CD8-positive, alpha-beta memory T cell (primary cell): Measurements from ENCODE around the gene TBX18. TPM values are rescaled to one million over a fixed set of nuclear protein-coding genes. Genes with fewer than 3 reads are reported as not detected.

Experiments
- CTCF ChIA-PET: fragments of 350-600 bp; sonication (Branson Sonifier 250); formaldehyde crosslinking; loops from one replicate; lab custom pipeline; 2021; ENCODE audit warnings: antibody characterized with exemption; lab: Charles Lee
- POLR2A ChIA-PET: fragments of 350-600 bp; sonication (Branson Sonifier 250); formaldehyde crosslinking; loops from one replicate; lab custom pipeline; 2021; ENCODE audit warnings: antibody characterized with exemption; lab: Charles Lee
- DNase-seq, 5 donors: peaks; one replicate each; pipeline versions ENCODE4 v3.0.0 to v3.0.0-alpha.2; 2020 to 2022; ENCODE audit warnings: mixed read lengths in 1 of 5
- H3K27ac ChIP-seq: one replicate; pipeline ENCODE4 v1.7.0; 2013; ENCODE audit warnings: low read depth, mild to moderate bottlenecking, low read length, moderate library complexity
- H3K27me3 ChIP-seq: 2 replicates; pipeline ENCODE4 v1.7.0; 2013; ENCODE audit warnings: low read length, mild to moderate bottlenecking; ENCODE audit not compliant: insufficient read depth, poor library complexity, severe bottlenecking
- H3K36me3 ChIP-seq: 2 replicates; pipeline ENCODE4 v1.7.0; 2013; ENCODE audit warnings: mild to moderate bottlenecking, low read length, moderate library complexity; ENCODE audit not compliant: insufficient read depth
- H3K4me1 ChIP-seq: 2 replicates; pipeline ENCODE4 v1.7.0; 2013; ENCODE audit warnings: mild to moderate bottlenecking, low read length, moderate library complexity; ENCODE audit not compliant: insufficient read depth
- H3K4me3 ChIP-seq: 2 replicates; pipeline ENCODE4 v1.7.0; 2013; ENCODE audit warnings: mild to moderate bottlenecking, low read length
- H3K9me3 ChIP-seq: 2 replicates; pipeline ENCODE4 v1.7.0; 2013; ENCODE audit warnings: mild to moderate bottlenecking, low read length
- H3K27ac Mint-ChIP-seq, 8 donors: one replicate each; pipeline ENCODE4 v1.8.0; 2020 to 2021; ENCODE audit warnings: mixed read lengths in 8 of 8, mild to moderate bottlenecking in 6 of 8, inconsistent platforms in 3 of 8, moderate library complexity in 3 of 8
- H3K27me3 Mint-ChIP-seq, 2 donors: one replicate each; pipeline ENCODE4 v1.8.0; 2020 to 2021; ENCODE audit warnings: mixed read lengths in 2 of 2, mild to moderate bottlenecking in 1 of 2, moderate library complexity in 1 of 2
- H3K36me3 Mint-ChIP-seq, 3 donors: one replicate each; pipeline ENCODE4 v1.8.0; 2020 to 2021; ENCODE audit warnings: mixed read lengths in 3 of 3, inconsistent platforms in 1 of 3, mild to moderate bottlenecking in 1 of 3
- H3K4me1 Mint-ChIP-seq, 3 donors: one replicate each; pipeline ENCODE4 v1.8.0; 2020 to 2021; ENCODE audit warnings: mixed read lengths in 3 of 3, inconsistent platforms in 1 of 3, mild to moderate bottlenecking in 1 of 3
- H3K4me3 Mint-ChIP-seq, 7 donors: one replicate each; pipeline ENCODE4 v1.8.0; 2020 to 2021; ENCODE audit warnings: mixed read lengths in 7 of 7, mild to moderate bottlenecking in 6 of 7, moderate library complexity in 4 of 7, inconsistent platforms in 2 of 7
- H3K9me3 Mint-ChIP-seq, 5 donors: one replicate each; pipeline ENCODE4 v1.8.0; 2020 to 2022; ENCODE audit warnings: mixed read lengths in 5 of 5, mild to moderate bottlenecking in 3 of 5, moderate library complexity in 2 of 5, inconsistent platforms in 1 of 5
- polyA plus RNA-seq: library from polyadenylated mRNA; unstranded; fragments of 300-500 nt; fragmentation: Illumina TruSeq; gene quantifications from one replicate; pipeline ENCODE4 v1.2.3, GENCODE V29; 2021
- total RNA-seq, 2 experiments: library from RNA; stranded (reverse); gene quantifications; one replicate each; pipeline ENCODE4 v1.2.3, GENCODE V29; 2021

Gene TBX18
- total and polyA plus RNA-seq, 3 experiments from 2014 or later = not detected

- no peak overlapping the region for H3K27ac Mint-ChIP-seq
Measured at GRCh38 chr6:84671183-84671582, 93.2 kb downstream of the TBX18 start.

GRCh38 chr6:84669945-84670344 lies 94.5 kb downstream of the TBX18 start:
- H3K9me3 ChIP-seq = no peaks in the 10 kb centered on the region
- ChIA-PET POLR2A (no interaction called here), CTCF (no interaction called here)
- no peak overlapping the region for H3K27ac ChIP-seq
- H3K27me3 Mint-ChIP-seq = no peaks in the 10 kb centered on the region
- no peaks in the 10 kb centered on the region for H3K36me3 Mint-ChIP-seq
- H3K4me3 ChIP-seq = no peak overlapping the region
- H3K36me3 ChIP-seq = no peaks in the 10 kb centered on the region
- H3K27me3 ChIP-seq = no peaks in the 10 kb centered on the region
- no peak for DNase-seq
- no peaks in the 10 kb centered on the region for H3K4me1 Mint-ChIP-seq
- H3K27ac Mint-ChIP-seq = no peak overlapping the region
- no peak overlapping the region for H3K4me3 Mint-ChIP-seq
- H3K4me1 ChIP-seq = no peaks in the 10 kb centered on the region
- peaks cover 0 to 4% (median 0%) of the 10 kb centered on the region in 5 donors for H3K9me3 Mint-ChIP-seq

More at GRCh38 chr6:84671183-84671582, 93.2 kb downstream of the TBX18 start:
- Histone ChIP-seq H3K27me3 (no peaks in the 10 kb centered on the region), H3K4me3 (no peak overlapping the region), H3K4me1 (no peaks in the 10 kb centered on the region), H3K36me3 (no peaks in the 10 kb centered on the region), H3K9me3 (no peaks in the 10 kb centered on the region), H3K27ac (no peak overlapping the region)
- Mint-ChIP-seq H3K4me1 (no peaks in the 10 kb centered on the region), H3K4me3 (no peak overlapping the region), H3K36me3 (no peaks in the 10 kb centered on the region), H3K27me3 (peaks cover 0 to 3% of the 10 kb centered on the region in 2 donors), H3K9me3 (peaks cover 0 to 11% (median 0%) of the 10 kb centered on the region in 5 donors)
- ChIA-PET POLR2A (no interaction called here), CTCF (no interaction called here)
- DNase-seq = no peak

- no peaks in the 10 kb centered on the region for H3K9me3 ChIP-seq
- H3K4me1 Mint-ChIP-seq = no peaks in the 10 kb centered on the region
- H3K9me3 Mint-ChIP-seq = no peaks in the 10 kb centered on the region
- no peaks in the 10 kb centered on the region for H3K4me1 ChIP-seq
- H3K27ac Mint-ChIP-seq = no peak overlapping the region
- no peaks in the 10 kb centered on the region for H3K36me3 ChIP-seq
- no peak overlapping the region for H3K4me3 Mint-ChIP-seq
- CTCF ChIA-PET = no interaction called here
- POLR2A ChIA-PET = no interaction called here
- no peaks in the 10 kb centered on the region for H3K27me3 Mint-ChIP-seq
- no peaks in the 10 kb centered on the region for H3K36me3 Mint-ChIP-seq
- DNase-seq = no peak
- H3K27me3 ChIP-seq = no peaks in the 10 kb centered on the region
- H3K27ac ChIP-seq = no peak overlapping the region
- no peak overlapping the region for H3K4me3 ChIP-seq
Measured at GRCh38 chr6:84667252-84668213, 96.9 kb downstream of the TBX18 start.

- no peaks in the 10 kb centered on the region for H3K4me1 ChIP-seq
- no peaks in the 10 kb centered on the region for H3K36me3 Mint-ChIP-seq
- no peak overlapping the region for H3K4me3 ChIP-seq
- H3K9me3 Mint-ChIP-seq = peaks cover 0 to 4% (median 0%) of the 10 kb centered on the region in 5 donors
- H3K27me3 Mint-ChIP-seq = no peaks in the 10 kb centered on the region
- H3K36me3 ChIP-seq = no peaks in the 10 kb centered on the region
- DNase-seq = no peak
- no peaks in the 10 kb centered on the region for H3K27me3 ChIP-seq
- CTCF ChIA-PET = no interaction called here
- POLR2A ChIA-PET = no interaction called here
- H3K4me3 Mint-ChIP-seq = no peak overlapping the region
- H3K4me1 Mint-ChIP-seq = no peaks in the 10 kb centered on the region
- no peak overlapping the region for H3K27ac ChIP-seq
- no peaks in the 10 kb centered on the region for H3K9me3 ChIP-seq
- H3K27ac Mint-ChIP-seq = no peak overlapping the region
Measured at GRCh38 chr6:84665401-84665800, 99.0 kb downstream of the TBX18 start.

- Histone ChIP-seq H3K9me3 (no peaks in the 10 kb centered on the region), H3K27me3 (no peaks in the 10 kb centered on the region), H3K4me3 (no peak overlapping the region), H3K36me3 (no peaks in the 10 kb centered on the region), H3K27ac (no peak overlapping the region), H3K4me1 (no peaks in the 10 kb centered on the region)
- Mint-ChIP-seq H3K4me1 (no peaks in the 10 kb centered on the region), H3K9me3 (peaks cover 0 to 4% (median 0%) of the 10 kb centered on the region in 5 donors), H3K36me3 (no peaks in the 10 kb centered on the region), H3K27me3 (no peaks in the 10 kb centered on the region), H3K27ac (no peak overlapping the region), H3K4me3 (no peak overlapping the region)
- CTCF ChIA-PET = no interaction called here
- no peak for DNase-seq
- POLR2A ChIA-PET = no interaction called here
Measured at GRCh38 chr6:84663866-84664265, 100.5 kb downstream of the TBX18 start.

- ChIA-PET CTCF (no interaction called here), POLR2A (no interaction called here)
- H3K4me3 ChIP-seq = no peak overlapping the region
- DNase-seq = no peak
- H3K27ac Mint-ChIP-seq = no peak overlapping the region
- H3K27me3 Mint-ChIP-seq = no peaks in the 10 kb centered on the region
- H3K4me3 Mint-ChIP-seq = no peak overlapping the region
- H3K9me3 ChIP-seq = no peaks in the 10 kb centered on the region
- no peaks in the 10 kb centered on the region for H3K27me3 ChIP-seq
- peaks cover 0 to 7% (median 3%) of the 10 kb centered on the region in 5 donors for H3K9me3 Mint-ChIP-seq
- no peak overlapping the region for H3K27ac ChIP-seq
- H3K4me1 ChIP-seq = no peaks in the 10 kb centered on the region
- H3K4me1 Mint-ChIP-seq = no peaks in the 10 kb centered on the region
- H3K36me3 ChIP-seq = no peaks in the 10 kb centered on the region
- no peaks in the 10 kb centered on the region for H3K36me3 Mint-ChIP-seq
Measured at GRCh38 chr6:84657486-84657885, 106.9 kb downstream of the TBX18 start.

GRCh38 chr6:84657025-84657424 lies 107.4 kb downstream of the TBX18 start:
- no peak overlapping the region for H3K27ac Mint-ChIP-seq
- H3K4me3 ChIP-seq = no peak overlapping the region
- H3K27me3 Mint-ChIP-seq = no peaks in the 10 kb centered on the region
- H3K4me1 Mint-ChIP-seq = no peaks in the 10 kb centered on the region
- H3K4me1 ChIP-seq = no peaks in the 10 kb centered on the region
- no peak overlapping the region for H3K27ac ChIP-seq
- ChIA-PET POLR2A (no interaction called here), CTCF (no interaction called here)
- DNase-seq = no peak
- H3K36me3 ChIP-seq = no peaks in the 10 kb centered on the region
- H3K9me3 ChIP-seq = no peaks in the 10 kb centered on the region
- H3K4me3 Mint-ChIP-seq = no peak overlapping the region
- no peaks in the 10 kb centered on the region for H3K36me3 Mint-ChIP-seq
- H3K27me3 ChIP-seq = no peaks in the 10 kb centered on the region
- peaks cover 0 to 4% (median 3%) of the 10 kb centered on the region in 5 donors for H3K9me3 Mint-ChIP-seq

- Histone ChIP-seq H3K27me3 (no peaks in the 10 kb centered on the region), H3K4me3 (no peak overlapping the region), H3K27ac (no peak overlapping the region), H3K4me1 (no peaks in the 10 kb centered on the region), H3K9me3 (no peaks in the 10 kb centered on the region), H3K36me3 (no peaks in the 10 kb centered on the region)
- Mint-ChIP-seq H3K27ac (no peak overlapping the region), H3K4me3 (no peak overlapping the region), H3K27me3 (no peaks in the 10 kb centered on the region), H3K36me3 (no peaks in the 10 kb centered on the region), H3K9me3 (peaks cover 0 to 6% (median 5%) of the 10 kb centered on the region in 5 donors), H3K4me1 (no peaks in the 10 kb centered on the region)
- CTCF ChIA-PET = no interaction called here
- POLR2A ChIA-PET = no interaction called here
- no peak for DNase-seq
Measured at GRCh38 chr6:84653027-84653551, 111.3 kb downstream of the TBX18 start.
